GM19468 (cell line): Measurements from ENCODE around the gene MAP3K20.
"Not testable (repeated sequence)": the region's sequence is repeated elsewhere in the genome, so short reads cannot be mapped to it uniquely, and the experiment has no call there.

Experiments used
- ATAC-seq: cut with Tn5 transposase; IDR thresholded peaks from one replicate; pipeline ENCODE4 v1.9.1; 2021; ENCODE audit warnings: mild to moderate bottlenecking, moderate library complexity, moderate number of reproducible peaks; ENCODE audit not compliant: unreplicated experiment; ENCODE audit errors: extremely low read depth

The MAP3K20 gene

DNA sequence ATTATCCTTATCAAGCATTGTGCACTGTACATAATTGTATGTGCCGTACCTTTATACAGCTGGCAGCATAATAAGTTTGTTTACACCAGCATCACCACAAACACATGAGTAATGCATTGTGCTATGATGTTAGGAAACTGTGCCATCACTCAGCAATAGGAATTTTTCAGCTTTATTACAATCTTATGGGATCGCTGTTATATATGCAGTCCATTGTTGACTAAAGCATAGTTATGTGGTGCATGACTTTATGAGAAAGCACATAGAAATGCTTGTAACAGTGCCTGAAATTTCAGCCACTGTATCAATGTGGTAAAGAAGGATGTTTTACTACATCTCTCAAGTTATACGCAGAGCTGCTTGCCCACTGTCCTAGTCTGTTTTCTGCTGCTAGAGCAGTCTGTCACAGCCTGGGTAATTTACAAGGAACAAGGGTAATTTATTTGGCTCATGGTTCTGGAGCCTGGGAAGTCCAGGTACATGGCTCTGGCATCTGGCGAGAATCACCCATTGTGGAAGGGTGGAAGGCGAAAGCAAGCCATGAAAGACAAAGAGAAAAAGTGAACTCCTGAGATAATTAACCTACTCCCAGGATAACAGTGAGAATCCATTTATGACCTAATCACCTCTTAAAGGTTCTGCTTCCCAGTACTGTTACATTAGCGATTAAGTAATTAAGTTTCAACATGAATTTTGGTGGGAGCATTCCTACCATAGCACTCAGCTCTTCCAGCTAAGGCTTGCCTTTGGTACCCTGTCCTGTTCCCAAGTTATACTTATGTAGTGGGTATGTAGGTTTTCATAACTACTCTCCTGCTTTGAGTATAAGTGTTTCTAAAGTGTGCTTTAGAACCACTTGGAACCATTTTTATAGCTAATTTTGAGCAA, 4.6 kb downstream of the MAP3K20 start:
- no peak for ATAC-seq

- no peak for ATAC-seq
Measured at GRCh38 chr2:173086518-173087213, 11.0 kb downstream of the MAP3K20 start.

- ATAC-seq, result no peak
Measured at GRCh38 chr2:173087214-173087581, 11.6 kb downstream of the MAP3K20 start.

DNA sequence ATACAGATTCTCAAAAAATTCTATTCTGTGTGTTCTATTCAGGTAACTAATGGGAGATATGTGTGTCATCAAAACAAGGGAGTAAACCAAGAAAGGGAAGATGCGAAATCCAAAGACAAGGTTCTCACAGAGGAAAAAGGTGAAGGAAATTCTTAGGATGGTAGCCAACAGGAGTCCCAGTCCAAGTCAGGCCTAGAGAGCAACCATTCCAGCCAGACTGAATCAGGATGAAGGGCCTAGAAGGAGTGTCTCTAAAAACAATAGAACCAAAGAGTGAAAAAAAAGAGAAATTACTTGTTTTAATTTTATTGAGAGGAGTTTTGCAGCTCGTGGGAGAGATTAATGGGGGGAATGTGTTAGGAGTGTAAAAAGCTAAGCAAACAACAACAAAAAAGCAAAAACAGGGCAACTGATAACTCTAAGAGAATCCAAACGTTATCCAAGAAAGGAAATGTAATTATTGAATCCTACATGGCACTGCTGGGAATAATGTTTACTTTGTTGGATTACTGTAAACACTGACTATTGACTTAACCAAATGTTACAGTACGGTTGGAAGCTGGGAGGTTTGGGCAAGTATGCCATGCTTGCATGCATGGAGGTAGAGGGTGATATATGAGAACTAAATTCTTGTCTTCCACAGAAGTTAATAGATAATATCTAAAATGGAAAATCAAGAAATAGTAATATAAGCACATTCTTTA, 12.3 kb downstream of the MAP3K20 start:
- no peak for ATAC-seq

- ATAC-seq, result no peak
Measured at GRCh38 chr2:173090276-173090877, 14.7 kb downstream of the MAP3K20 start.

GRCh38 chr2:173090973-173091660, 15.5 kb downstream of the MAP3K20 start:
- ATAC-seq, result no peak

DNA sequence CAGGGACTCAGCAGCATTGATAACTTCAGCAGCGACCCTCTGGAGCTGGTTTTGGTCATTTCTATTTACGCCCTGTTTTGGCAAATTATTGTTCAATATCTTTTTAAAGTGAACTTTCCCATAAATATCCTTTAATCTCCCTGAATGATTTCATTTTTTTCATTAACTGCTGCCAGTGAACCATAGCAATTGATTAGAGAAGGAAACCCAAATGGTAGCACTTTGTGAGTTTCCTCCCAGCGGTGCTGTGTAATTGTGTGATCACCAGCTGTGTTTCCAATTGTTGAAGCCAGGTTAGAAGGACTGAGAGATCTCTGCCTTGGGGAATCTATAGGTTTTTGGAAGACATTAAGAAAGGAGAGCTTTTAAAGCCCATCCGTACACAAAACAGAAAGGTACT, 16.3 kb downstream of the MAP3K20 start:
- no peak for ATAC-seq

- no peak for ATAC-seq
Measured at GRCh38 chr2:173092844-173093402, 17.3 kb downstream of the MAP3K20 start.

DNA sequence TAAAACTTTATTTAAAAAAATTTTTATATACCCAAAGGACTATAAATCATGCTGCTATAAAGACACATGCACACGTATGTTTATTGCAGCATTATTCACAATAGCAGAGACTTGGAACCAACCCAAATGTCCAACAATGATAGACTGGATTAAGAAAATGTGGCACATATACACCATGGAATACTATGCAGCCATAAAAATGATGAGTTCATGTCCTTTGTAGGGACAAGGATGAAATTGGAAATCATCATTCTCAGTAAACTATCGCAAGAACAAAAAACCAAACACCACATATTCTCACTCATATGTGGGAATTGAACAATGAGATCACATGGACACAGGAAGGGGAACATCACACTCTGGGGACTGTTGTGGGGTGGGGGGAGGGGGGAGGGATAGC, 18.0 kb downstream of the MAP3K20 start:
- not testable (repeated sequence) for ATAC-seq

DNA sequence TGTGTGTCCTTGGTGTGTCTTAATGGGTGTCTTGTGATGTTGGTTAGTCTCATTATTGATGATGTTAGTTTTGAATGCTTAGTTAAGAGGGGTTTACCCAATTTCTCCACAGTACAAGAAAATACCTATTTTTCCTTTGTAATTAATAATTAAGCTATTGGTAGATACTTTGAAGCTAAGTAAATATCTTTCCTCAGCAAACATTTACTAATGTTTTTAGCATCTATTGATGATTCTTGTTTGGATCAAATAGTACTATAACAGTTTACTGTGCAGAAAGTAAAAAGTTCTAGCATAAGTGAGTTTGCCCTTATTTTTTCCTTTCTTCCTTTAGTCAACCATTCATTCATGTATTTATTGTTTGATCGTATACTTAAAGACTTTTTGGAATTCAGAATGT, 19.1 kb downstream of the MAP3K20 start:
- no peak for ATAC-seq

DNA sequence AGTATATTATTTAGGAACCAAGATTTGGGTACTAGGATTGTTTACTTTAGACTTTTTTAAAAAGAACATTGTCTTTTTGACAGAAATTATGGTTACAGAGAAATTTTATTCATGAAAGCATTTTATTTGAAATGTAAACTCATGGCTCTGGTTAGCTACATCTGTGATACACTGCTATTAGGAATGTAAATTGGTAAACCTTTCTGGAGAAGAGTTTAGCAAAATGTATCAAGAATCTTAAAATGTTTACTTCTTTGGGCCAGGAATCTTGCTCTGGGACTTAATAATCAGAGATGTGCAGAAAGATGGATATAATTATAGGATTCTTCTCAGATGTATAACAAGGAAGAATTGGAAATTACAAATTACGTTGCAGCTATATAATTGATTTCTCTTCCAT, 19.7 kb downstream of the MAP3K20 start:
- ATAC-seq, result no peak

GRCh38 chr2:173099271-173099670, 23.6 kb downstream of the MAP3K20 start:
- ATAC-seq, result no peak

DNA sequence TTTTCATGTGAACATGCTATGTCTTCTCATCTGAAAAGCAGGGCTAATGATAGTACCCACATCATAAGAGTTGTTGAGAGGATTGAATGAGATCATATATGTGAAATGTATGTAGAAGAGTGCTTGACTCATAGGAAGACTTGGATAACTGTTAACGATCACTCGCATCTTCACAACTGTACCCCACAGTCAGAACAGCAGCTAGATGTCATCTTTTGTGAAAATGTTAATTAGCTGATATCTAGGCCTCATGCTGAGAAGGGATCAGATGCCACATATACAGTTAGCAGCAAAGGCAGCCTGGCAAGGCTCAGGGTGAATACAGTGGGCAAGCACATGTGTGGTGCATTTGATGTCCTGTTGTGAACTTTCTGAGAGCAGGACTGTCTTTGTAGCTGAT, 24.2 kb downstream of the MAP3K20 start:
- no peak for ATAC-seq

- peak; percentile 41 for ATAC-seq
Measured at GRCh38 chr2:173101687-173102086, 26.0 kb downstream of the MAP3K20 start.

DNA sequence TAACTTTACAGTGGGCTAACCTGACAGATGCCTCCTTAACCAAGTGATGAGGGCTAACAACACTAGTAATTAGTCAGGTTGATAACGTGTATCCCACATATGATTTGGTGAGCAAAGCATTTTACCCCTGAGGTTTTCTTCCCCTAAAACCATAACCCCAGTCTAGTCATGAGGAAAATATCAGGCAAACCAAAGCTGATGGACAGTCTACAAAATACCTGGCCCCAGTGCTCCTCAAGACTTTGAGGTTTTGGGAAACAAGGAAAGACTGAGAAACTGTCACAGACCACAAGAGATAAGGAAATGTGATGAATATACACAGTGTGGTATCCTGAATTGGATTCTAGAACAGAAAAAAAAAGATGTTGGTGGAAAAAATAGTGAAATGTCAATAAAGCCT, 28.5 kb downstream of the MAP3K20 start:
- ATAC-seq, result no peak

DNA sequence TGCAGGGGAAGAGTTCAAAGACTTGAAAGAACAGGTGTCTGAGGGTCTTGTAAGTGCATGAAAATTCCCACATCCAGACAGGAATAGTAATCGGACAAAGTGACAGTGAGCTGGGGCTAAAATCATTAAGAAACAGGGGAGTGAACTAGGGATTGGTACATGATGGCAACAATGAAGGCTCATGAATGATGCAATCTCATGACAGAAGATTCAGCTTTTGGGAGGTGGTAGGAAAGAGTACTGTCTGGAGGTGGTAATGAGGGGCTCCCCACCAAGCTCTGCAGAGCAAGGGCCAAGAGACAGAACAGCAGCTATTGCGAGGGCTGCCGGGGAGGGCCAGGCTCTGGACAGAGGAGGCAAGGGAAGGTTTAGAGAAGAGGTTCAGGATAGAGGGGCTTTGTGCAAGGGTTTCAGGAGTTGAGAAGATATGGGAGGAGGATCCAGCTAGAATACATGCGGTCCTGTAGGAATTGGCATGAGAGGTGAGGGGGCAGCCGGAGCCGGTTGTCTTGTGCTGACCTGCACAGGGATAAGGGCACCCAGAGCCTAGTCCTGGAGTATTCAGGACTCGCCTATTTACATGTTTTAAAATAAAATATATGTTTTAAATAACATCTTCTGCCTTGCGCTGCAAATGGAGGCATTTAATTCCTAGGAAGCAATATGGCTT, 31.4 kb downstream of the MAP3K20 start:
- ATAC-seq, result no peak

- ATAC-seq, result no peak
Measured at GRCh38 chr2:173107629-173108022, 32.0 kb downstream of the MAP3K20 start.

- ATAC-seq, result no peak
Measured at GRCh38 chr2:173109253-173110188, 33.9 kb downstream of the MAP3K20 start.
